ENCODE measurements around the gene CCL1. TPM values are rescaled to one million over a fixed set of nuclear protein-coding genes. Genes with fewer than 3 reads are reported as not detected.

The CCL1 gene
- total RNA-seq, 1 experiment from 2014 or later: not detected

DNA sequence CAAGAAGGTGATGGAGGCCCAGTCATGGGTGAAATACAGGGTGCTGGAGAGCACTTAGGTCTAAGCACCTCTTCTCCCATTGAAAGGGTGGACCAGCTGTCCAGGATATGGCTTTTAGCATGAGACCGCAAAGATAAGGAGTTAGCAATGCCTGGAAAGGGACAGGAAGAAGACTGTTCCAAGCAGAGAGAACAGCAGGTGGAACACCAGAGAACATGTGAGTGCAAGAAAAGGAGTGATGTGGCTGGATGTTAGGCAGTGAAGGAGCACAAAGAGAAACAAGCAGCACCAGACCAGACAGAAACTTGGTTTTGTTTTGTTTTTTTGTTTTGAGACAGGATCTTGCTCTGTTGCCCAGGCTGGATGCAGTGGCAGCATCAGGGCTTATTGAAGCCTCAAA is 45.4 kb upstream of the CCL1 start:
- Mint-ChIP-seq H3K9me3 (peaks cover 0 to 6% of the 10 kb centered on the region in 2 experiments; a peak in 2 of 5 replicates), H3K4me3 (no peak overlapping the region), H3K36me3 (ENCODE audit: insufficient read depth in 1 of 3, low read depth in 3 of 3) (no peaks in the 10 kb centered on the region; a peak in 1 of 7 replicates), H3K27me3 (ENCODE audit: low read depth) (peaks cover 48% of the 10 kb centered on the region), H3K27ac (no peak overlapping the region), H3K4me1 (peaks cover 36 to 48% of the 10 kb centered on the region in 2 experiments)
- no peaks in the 10 kb centered on the region for H3K79me2 ChIP-seq (ENCODE audit: insufficient read depth, low read length)
- H2BK5ac ChIP-seq (ENCODE audit: insufficient read length, low read length): no peak overlapping the region
- no peak for DNase-seq
- WGBS (ENCODE audit: extremely low coverage, insufficient read length, low lambda C conversion rate): no CpG with 5 or more reads among the region's 1 CpG
- no peak overlapping the region for H4K8ac ChIP-seq (replicated peaks; ENCODE audit: insufficient read length, low read depth, low read length)
- no peak overlapping the region for H3K56ac ChIP-seq (ENCODE audit: insufficient read length, low read depth, low read length)
- no peaks in the 10 kb centered on the region for H3K23me2 ChIP-seq (ENCODE audit: insufficient read length, low read depth, low read length, poor library complexity, severe bottlenecking)
- no peak overlapping the region for H2AK5ac ChIP-seq (ENCODE audit: insufficient read length, low read length)
- no peak overlapping the region for H4K91ac ChIP-seq (ENCODE audit: insufficient read length, low read depth, low read length)
- H3K27me3 ChIP-seq (ENCODE audit: insufficient read depth, low read length): peaks cover 13% of the 10 kb centered on the region; the same call in 1 of the 2 replicates
- H3K18ac ChIP-seq (ENCODE audit: insufficient read length, low read depth, low read length): no peak overlapping the region
- no peak overlapping the region for H3K27ac ChIP-seq (ENCODE audit: insufficient read length, low read depth, low read length)
- H3K79me1 ChIP-seq (ENCODE audit: insufficient read depth, low read depth, low read length, poor library complexity, severe bottlenecking): no peaks in the 10 kb centered on the region
- no peak overlapping the region for H3T11ph ChIP-seq (ENCODE audit: low read length)
- H2BK120ac ChIP-seq (ENCODE audit: low read depth, low read length, poor library complexity, severe bottlenecking): no peak overlapping the region
- H3K9me3 ChIP-seq (ENCODE audit: control insufficient read depth, low read depth, low read length): no peaks in the 10 kb centered on the region
- no peak overlapping the region for H3K23ac ChIP-seq (ENCODE audit: insufficient read length, low read depth, low read length)
- H3K4ac ChIP-seq (ENCODE audit: low read depth, low read length): no peak overlapping the region
- no peak overlapping the region for H4K5ac ChIP-seq (ENCODE audit: insufficient read length, low read depth, low read length)
- no peak overlapping the region for H2AFZ ChIP-seq (ENCODE audit: low read length)
- H3K4me1 ChIP-seq (ENCODE audit: insufficient read depth, low read length): peaks cover 1% of the 10 kb centered on the region; the same call in 1 of the 2 replicates
- TF ChIP-seq, protein P1, sequence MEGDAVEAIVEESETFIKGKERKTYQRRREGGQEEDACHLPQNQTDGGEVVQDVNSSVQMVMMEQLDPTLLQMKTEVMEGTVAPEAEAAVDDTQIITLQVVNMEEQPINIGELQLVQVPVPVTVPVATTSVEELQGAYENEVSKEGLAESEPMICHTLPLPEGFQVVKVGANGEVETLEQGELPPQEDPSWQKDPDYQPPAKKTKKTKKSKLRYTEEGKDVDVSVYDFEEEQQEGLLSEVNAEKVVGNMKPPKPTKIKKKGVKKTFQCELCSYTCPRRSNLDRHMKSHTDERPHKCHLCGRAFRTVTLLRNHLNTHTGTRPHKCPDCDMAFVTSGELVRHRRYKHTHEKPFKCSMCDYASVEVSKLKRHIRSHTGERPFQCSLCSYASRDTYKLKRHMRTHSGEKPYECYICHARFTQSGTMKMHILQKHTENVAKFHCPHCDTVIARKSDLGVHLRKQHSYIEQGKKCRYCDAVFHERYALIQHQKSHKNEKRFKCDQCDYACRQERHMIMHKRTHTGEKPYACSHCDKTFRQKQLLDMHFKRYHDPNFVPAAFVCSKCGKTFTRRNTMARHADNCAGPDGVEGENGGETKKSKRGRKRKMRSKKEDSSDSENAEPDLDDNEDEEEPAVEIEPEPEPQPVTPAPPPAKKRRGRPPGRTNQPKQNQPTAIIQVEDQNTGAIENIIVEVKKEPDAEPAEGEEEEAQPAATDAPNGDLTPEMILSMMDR (conservative IDR thresholded peaks at IDR 0.05): no peak
- H2BK12ac ChIP-seq (ENCODE audit: insufficient read length, low read depth, low read length): no peak overlapping the region
- H3K9ac ChIP-seq (ENCODE audit: extremely low read depth, insufficient read length, low read length): no peak overlapping the region
- no peak overlapping the region for H2BK20ac ChIP-seq (ENCODE audit: low read depth, low read length, poor library complexity, severe bottlenecking)
- no peak overlapping the region for H3K14ac ChIP-seq (ENCODE audit: insufficient read depth, low read length)
- no peak overlapping the region for H3K4me2 ChIP-seq (ENCODE audit: insufficient read depth, insufficient read length, low read length)
- no peak overlapping the region for H2BK15ac ChIP-seq (ENCODE audit: low read depth, low read length)
- no peaks in the 10 kb centered on the region for H4K20me1 ChIP-seq (ENCODE audit: control insufficient read depth, insufficient read depth, insufficient read length)

Data from H9 (cell line).